NB4 (cell line): Measurements from ENCODE around the gene OR7C1.

ENCODE experiments used
- MAX ChIP-seq: IDR thresholded peaks from 2 replicates; pipeline ENCODE4 v1.6.1; 2011; ENCODE audit warnings: low read depth, low read length
- TF ChIP-seq, protein P1 (sequence below): IDR thresholded peaks from one replicate; pipeline ENCODE4 v1.5.1; 2012; ENCODE audit warnings: low read depth, low read length

- TF ChIP-seq, protein P1, sequence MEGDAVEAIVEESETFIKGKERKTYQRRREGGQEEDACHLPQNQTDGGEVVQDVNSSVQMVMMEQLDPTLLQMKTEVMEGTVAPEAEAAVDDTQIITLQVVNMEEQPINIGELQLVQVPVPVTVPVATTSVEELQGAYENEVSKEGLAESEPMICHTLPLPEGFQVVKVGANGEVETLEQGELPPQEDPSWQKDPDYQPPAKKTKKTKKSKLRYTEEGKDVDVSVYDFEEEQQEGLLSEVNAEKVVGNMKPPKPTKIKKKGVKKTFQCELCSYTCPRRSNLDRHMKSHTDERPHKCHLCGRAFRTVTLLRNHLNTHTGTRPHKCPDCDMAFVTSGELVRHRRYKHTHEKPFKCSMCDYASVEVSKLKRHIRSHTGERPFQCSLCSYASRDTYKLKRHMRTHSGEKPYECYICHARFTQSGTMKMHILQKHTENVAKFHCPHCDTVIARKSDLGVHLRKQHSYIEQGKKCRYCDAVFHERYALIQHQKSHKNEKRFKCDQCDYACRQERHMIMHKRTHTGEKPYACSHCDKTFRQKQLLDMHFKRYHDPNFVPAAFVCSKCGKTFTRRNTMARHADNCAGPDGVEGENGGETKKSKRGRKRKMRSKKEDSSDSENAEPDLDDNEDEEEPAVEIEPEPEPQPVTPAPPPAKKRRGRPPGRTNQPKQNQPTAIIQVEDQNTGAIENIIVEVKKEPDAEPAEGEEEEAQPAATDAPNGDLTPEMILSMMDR = no peak
- TF ChIP-seq MAX = no peak
Observed at GRCh38 chr19:14758816-14759215, 76.2 kb downstream of the OR7C1 start.
